GM12801 (cell line): ENCODE measurements around the gene PCSK2.

ENCODE experiments used
- CTCF ChIP-seq: IDR thresholded peaks from one replicate; pipeline ENCODE4 v1.5.1; 2011; ENCODE audit warnings: control low read depth; ENCODE audit not compliant: insufficient read length; ENCODE audit errors: extremely low read depth

PCSK2 gene

GRCh38 chr20:17519606-17520285 is 292.9 kb downstream of the PCSK2 start:
- TF ChIP-seq CTCF: no peak

DNA sequence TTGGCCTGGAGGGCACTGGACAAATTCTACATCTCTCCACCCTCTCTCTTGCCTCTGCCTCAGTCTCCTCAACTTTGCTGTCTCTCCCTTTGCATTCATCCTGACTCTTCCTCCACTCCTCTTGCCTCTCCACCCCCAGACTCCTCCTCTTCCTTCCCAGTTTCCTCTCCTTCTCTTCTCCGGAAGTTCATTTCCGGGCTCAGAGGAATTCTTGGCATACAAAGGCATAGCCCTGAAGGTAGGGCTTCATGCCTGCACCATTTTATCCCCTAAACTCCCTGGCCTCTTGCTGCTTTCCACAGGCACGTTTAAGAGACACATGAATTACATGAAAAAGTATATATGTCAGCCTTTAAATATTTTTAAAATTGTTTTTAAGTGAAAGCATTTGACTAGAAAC is 293.7 kb downstream of the PCSK2 start:
- TF ChIP-seq CTCF: no peak

GRCh38 chr20:17522528-17522927 is 295.7 kb downstream of the PCSK2 start:
- TF ChIP-seq CTCF: no peak

- TF ChIP-seq CTCF: no peak
Measured at GRCh38 chr20:17523326-17523725, 296.5 kb downstream of the PCSK2 start.

GRCh38 chr20:17524560-17524959 is 297.7 kb downstream of the PCSK2 start:
- TF ChIP-seq CTCF: no peak

DNA sequence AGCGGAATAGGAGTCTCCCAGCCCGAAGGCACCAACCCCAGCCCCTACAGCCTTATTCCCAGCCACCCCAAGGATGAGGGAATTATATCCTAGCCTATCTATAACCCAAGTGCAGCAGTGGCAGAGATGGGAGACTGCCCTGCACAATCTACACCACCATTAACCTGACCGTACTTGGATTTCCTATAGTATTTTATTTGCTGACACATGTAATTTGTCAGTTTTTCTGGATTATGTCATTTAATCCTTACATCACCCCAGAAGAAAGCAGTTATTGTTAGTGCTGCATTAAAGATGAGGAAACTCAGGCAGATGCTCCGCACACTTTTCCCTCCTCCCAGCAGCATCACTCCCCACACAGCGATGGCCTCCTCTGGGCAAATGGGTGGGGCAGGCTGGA is 298.3 kb downstream of the PCSK2 start:
- no peak for TF ChIP-seq CTCF

DNA sequence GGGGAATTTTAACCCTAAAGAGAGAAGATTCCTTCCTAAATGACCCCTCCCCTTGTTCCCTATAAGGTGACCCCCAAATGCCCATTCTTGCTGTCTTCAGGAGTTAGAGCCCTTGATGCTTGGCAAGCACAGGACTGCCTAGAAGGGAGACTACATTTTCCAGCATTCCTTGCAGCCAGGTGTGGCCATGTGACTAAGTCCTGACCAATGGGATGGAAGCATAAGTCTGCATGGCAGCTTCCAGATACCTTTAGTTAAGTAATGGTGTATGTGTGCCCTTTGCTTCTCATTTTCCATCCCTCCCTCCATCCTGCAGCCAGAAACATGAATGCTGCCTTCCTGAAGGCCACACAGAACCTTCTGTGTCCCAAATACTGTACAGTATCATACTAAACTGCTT is 298.8 kb downstream of the PCSK2 start:
- no peak for TF ChIP-seq CTCF
